Measurements from ENCODE around the gene PSMB3. TPM values are rescaled to one million over a fixed set of nuclear protein-coding genes. Genes with fewer than 3 reads are reported as not detected.

The PSMB3 gene
- total RNA-seq, 3 donors from 2014 or later (not counting 1 experiment from before 2014, with no cell fraction given), result 102 to 129 (median 118) TPM

GRCh38 chr17:38747463-38748148 is 4.9 kb upstream of the PSMB3 start:
- H3K4me1 ChIP-seq (ENCODE audit: control insufficient read depth, insufficient read depth, low read length), result peaks cover 57% of the 10 kb centered on the region

DNA sequence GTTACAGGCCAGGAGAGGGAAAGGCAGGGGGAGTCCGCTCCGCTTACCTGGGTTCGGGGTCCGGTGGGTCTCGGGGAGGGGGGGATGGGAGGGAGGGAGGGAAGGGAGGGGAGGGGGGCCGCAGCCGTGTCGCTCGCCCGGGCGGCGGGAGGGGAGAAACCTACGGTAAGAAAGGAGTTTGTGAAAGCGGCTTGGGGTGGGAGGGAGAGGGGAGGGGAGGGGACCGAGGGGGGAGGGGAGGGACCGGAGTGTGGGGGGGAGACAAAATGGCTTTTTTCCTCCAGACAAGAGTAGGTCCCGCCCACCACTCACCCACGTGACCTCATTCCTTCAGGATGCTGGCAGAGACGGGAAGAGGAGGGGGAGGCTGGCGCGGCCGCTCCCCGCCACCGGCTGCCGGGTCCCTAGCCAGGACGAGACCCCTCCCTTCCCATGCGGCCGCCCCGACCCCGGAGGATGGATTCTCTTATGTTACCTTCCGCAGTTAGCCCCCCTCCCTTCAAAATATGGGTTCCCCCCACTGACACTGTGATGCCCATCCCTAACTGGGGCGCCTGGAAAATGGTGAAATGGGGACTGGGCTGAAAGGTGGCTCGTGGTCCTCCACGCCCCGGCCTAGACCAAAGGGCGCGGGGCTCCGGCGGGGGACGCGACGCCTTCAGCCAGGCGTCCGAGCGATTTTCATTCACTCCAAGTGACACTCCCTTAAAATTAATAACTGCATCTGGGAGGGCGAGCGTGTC is 4.2 kb upstream of the PSMB3 start, which contains the start of gene PCGF2:
TSS of gene PCGF2 (minus strand) at position 188 of the 743 bp plus-strand sequence. CDS start 7,934 bp downstream, outside the sequence.
- TF ChIP-seq, protein P1, sequence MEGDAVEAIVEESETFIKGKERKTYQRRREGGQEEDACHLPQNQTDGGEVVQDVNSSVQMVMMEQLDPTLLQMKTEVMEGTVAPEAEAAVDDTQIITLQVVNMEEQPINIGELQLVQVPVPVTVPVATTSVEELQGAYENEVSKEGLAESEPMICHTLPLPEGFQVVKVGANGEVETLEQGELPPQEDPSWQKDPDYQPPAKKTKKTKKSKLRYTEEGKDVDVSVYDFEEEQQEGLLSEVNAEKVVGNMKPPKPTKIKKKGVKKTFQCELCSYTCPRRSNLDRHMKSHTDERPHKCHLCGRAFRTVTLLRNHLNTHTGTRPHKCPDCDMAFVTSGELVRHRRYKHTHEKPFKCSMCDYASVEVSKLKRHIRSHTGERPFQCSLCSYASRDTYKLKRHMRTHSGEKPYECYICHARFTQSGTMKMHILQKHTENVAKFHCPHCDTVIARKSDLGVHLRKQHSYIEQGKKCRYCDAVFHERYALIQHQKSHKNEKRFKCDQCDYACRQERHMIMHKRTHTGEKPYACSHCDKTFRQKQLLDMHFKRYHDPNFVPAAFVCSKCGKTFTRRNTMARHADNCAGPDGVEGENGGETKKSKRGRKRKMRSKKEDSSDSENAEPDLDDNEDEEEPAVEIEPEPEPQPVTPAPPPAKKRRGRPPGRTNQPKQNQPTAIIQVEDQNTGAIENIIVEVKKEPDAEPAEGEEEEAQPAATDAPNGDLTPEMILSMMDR (IDR thresholded peaks at IDR 0.05), result no peak
- Histone ChIP-seq H3K4me1 (ENCODE audit: control insufficient read depth, insufficient read depth, low read length) (peaks cover 62% of the 10 kb centered on the region), H3K36me3 (ENCODE audit: control insufficient read depth, insufficient read depth, low read length) (no peaks in the 10 kb centered on the region), H3K4me3 (ENCODE audit: low read length) (peak within 1 kb of the TSS; percentile 14), H3K27me3 (ENCODE audit: control insufficient read depth, insufficient read depth, low read length) (peaks cover 44% of the 10 kb centered on the region), H3K27ac (ENCODE audit: low read length) (no peak within 1 kb of the TSS), H3K9me3 (ENCODE audit: control insufficient read depth, insufficient read depth, low read length) (no peaks in the 10 kb centered on the region)
- Mint-ChIP-seq H3K4me1 (peaks cover 42 to 52% of the 10 kb centered on the region in 2 donors), H3K9me3 (no peaks in the 10 kb centered on the region), H3K27ac (no peak within 1 kb of the TSS), H3K4me3 (peak within 1 kb of the TSS; percentile 96), H3K36me3 (peaks cover 7% of the 10 kb centered on the region), H3K27me3 (ENCODE audit: low read depth in 2 of 2) (peaks cover 50% of the 10 kb centered on the region in 2 donors)
- ATAC-seq (no peak), DNase-seq (no peak)
- WGBS (ENCODE audit: insufficient coverage), result under 1% methylated on average over 24 of the region's 47 CpGs
- intact Hi-C loops (cut with micrococcal nuclease), result no loop called here

More at GRCh38 chr17:38747463-38748148, 4.9 kb upstream of the PSMB3 start:
- peaks cover 45% of the 10 kb centered on the region for H3K27me3 ChIP-seq (ENCODE audit: control insufficient read depth, insufficient read depth, low read length)
- Mint-ChIP-seq H3K27me3 (ENCODE audit: low read depth in 2 of 2) (peaks cover 50 to 53% of the 10 kb centered on the region in 2 donors), H3K36me3 (peaks cover 4% of the 10 kb centered on the region), H3K27ac (no peak overlapping the region), H3K9me3 (no peaks in the 10 kb centered on the region), H3K4me1 (peaks cover 37 to 46% of the 10 kb centered on the region in 2 donors), H3K4me3 (peak overlapping the region; percentile 70)
- TF ChIP-seq, protein P1 (IDR thresholded peaks at IDR 0.05), result no peak
- H3K36me3 ChIP-seq (ENCODE audit: control insufficient read depth, insufficient read depth, low read length), result no peaks in the 10 kb centered on the region
- H3K9me3 ChIP-seq (ENCODE audit: control insufficient read depth, insufficient read depth, low read length), result no peaks in the 10 kb centered on the region
- ATAC-seq (no peak), DNase-seq (peak in 1 of 2 donors; percentile 36)
- intact Hi-C loops (cut with micrococcal nuclease), result no loop called here
- WGBS (ENCODE audit: insufficient coverage), result under 1% methylated on average over 58 of the region's 64 CpGs
- H3K27ac ChIP-seq (ENCODE audit: low read length), result no peak overlapping the region
- peak overlapping the region; percentile 14 for H3K4me3 ChIP-seq (ENCODE audit: low read length)

GRCh38 chr17:38748892-38749222 is 3.7 kb upstream of the PSMB3 start:
- WGBS (ENCODE audit: insufficient coverage), result 2% methylated on average over 32 of the region's 32 CpGs
- ATAC-seq, result no peak
- Mint-ChIP-seq H3K36me3 (peaks cover 7% of the 10 kb centered on the region), H3K4me1 (peaks cover 48 to 57% of the 10 kb centered on the region in 2 donors), H3K27ac (no peak overlapping the region), H3K4me3 (peak overlapping the region; percentile 96), H3K27me3 (ENCODE audit: low read depth in 2 of 2) (peaks cover 50% of the 10 kb centered on the region in 2 donors), H3K9me3 (no peaks in the 10 kb centered on the region)
- TF ChIP-seq, protein P1 (IDR thresholded peaks at IDR 0.05), result no peak
- Histone ChIP-seq H3K4me1 (ENCODE audit: control insufficient read depth, insufficient read depth, low read length) (peaks cover 67% of the 10 kb centered on the region), H3K4me3 (ENCODE audit: low read length) (no peak overlapping the region), H3K27me3 (ENCODE audit: control insufficient read depth, insufficient read depth, low read length) (peaks cover 41% of the 10 kb centered on the region), H3K27ac (ENCODE audit: low read length) (no peak overlapping the region), H3K36me3 (ENCODE audit: control insufficient read depth, insufficient read depth, low read length) (no peaks in the 10 kb centered on the region), H3K9me3 (ENCODE audit: control insufficient read depth, insufficient read depth, low read length) (no peaks in the 10 kb centered on the region)
- intact Hi-C loops (cut with micrococcal nuclease), result no loop called here
- DNase-seq, result no peak

All from natural killer cell (primary cell).